Activated CD4-positive, alpha-beta T cell treated with anti-CD3 and anti-CD28 coated beads, Interleukin-2, amount 50 U/mL, for 48 hours (primary cell): ENCODE results near the gene UTP18.
"Not testable (repeated sequence)": the region's sequence is repeated elsewhere in the genome, so short reads cannot be mapped to it uniquely, and the experiment has no call there.

Experiments used
- DNase-seq, 2 experiments: peaks; one replicate each; pipeline ENCODE4 v3.0.0-alpha.2; 2020

UTP18 gene

GRCh38 chr17:51259564-51260236, 646 bp upstream of the UTP18 start, which contains the start of gene MBTD1:
MBTD1 (minus strand) TSS chr17:51260049; CDS start chr17:51225161, 34,888 bp downstream.
- peak; percentile 95 for DNase-seq

DNA sequence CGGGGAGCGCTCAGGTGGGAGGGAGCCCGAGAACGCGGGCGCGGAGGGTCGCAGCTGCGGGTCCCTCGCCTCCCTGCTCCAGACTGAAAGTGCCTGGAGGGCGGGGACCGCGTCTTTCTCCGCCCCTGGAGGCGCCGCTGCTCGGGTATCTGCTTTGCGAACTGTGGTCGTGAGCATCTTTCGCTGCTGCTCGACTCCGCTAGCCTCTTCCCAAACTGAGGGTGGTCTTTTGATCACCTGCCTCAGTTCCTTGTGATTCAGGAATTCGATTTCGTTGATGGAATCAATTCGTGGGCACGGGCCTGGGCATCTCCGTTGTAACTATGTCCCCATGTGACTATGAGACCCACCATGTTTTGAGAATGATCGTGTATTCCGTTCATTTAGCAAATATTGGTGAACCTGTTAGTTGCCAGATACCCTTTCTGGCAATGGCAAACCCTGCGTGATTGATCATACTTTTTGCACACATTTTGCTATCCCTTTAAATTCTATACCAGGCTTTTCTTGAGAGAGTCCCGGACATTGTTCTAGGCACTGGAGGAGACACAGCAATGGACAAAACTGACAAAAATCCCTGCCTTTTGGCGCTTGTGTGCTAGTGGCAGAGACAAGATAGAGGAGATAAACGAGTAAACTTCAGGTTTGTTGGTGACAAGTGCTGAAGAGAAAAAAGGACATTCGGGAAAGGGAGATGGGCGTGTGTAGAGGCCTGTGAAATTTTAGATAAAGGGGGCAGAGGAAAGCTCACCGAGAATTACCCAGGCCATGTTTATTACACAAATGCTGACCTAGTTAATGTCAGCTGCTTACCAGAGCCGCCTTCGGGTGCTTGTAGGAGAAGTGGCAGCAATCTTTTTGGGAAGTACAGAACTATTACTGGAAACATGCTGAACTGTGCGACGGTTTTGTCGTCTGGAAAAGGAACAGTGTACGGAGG, 948 bp downstream of the UTP18 start:
- no peak for DNase-seq

- no peak for DNase-seq
Observed at GRCh38 chr17:51263006-51263405, 2.7 kb downstream of the UTP18 start.

GRCh38 chr17:51264466-51264865, 4.1 kb downstream of the UTP18 start:
- DNase-seq, result not testable (repeated sequence)

GRCh38 chr17:51269991-51270390, 9.6 kb downstream of the UTP18 start:
- DNase-seq, result no peak

GRCh38 chr17:51270636-51271035, 10.3 kb downstream of the UTP18 start:
- no peak for DNase-seq

DNA sequence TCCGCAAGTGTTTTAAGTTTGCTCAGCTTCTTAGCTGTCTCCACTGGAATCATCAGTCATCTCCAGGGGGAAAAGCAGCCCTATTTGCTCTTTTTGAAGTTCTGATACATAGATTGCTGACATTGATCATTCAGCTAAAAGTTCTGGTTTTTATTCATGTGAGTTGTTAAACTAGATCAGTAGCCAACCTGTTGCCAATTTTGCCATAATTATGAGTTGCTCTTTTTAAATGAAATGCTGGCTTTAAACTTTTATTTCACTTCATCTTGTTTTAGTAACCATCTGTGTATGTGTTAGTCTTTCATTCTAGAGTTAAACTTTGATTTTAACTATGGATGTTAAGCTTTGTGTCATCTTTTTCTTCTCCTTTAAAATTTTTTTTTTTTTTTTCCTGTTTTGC, 12.5 kb downstream of the UTP18 start:
- DNase-seq, result no peak

- DNase-seq, result no peak
Observed at GRCh38 chr17:51275381-51275780, 15.0 kb downstream of the UTP18 start.

GRCh38 chr17:51279183-51279582, 18.8 kb downstream of the UTP18 start:
- no peak for DNase-seq

- DNase-seq, result no peak
Observed at GRCh38 chr17:51287412-51287811, 27.1 kb downstream of the UTP18 start.

GRCh38 chr17:51289696-51290111, 29.4 kb downstream of the UTP18 start:
- no peak for DNase-seq

DNA sequence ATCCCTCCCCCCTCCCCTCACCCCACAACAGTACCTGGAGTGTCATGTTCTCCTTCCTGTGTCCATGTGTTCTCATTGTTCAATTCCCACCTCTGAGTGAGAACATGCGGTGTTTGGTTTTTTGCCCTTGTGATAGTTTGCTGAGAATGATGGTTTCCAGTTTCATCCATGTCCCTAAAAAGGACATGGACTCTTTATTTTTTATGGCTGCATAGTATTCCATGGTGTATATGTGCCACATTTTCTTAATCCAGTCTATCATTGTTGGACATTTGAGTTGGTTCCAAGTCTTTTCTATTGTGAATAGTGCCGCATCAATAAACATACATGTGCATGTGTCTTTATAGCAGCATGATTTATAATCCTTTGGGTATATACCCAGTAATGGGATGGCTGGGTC, 34.0 kb downstream of the UTP18 start:
- not testable (repeated sequence) for DNase-seq

- no peak for DNase-seq
Observed at GRCh38 chr17:51298508-51299371, 38.4 kb downstream of the UTP18 start.

GRCh38 chr17:51299859-51300258, 39.5 kb downstream of the UTP18 start:
- no peak for DNase-seq

GRCh38 chr17:51305182-51305581, 44.8 kb downstream of the UTP18 start:
- no peak for DNase-seq

GRCh38 chr17:51312003-51312402, 51.7 kb downstream of the UTP18 start:
- not testable (repeated sequence) for DNase-seq

DNA sequence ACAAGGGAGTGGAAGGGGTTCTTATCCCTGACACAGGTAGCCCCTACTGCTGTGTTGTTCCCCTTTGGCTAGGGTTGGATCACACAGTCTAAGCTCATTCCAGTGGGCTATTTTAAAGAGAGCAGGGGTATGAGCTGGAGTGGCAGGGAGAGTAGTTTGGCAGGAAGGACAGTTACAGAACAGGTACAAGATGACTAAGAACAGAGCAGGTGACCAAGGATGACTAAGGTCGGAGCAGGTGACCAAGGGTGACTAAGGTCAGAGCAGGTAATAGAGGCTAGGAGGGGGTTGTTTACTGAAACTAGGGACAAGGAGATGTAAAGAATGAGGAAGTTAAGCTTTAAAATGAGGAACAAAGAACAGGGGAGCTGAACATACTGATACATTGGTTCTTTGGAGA, 58.8 kb downstream of the UTP18 start:
- DNase-seq, result no peak

- DNase-seq, result no peak
Observed at GRCh38 chr17:51322390-51323029, 62.2 kb downstream of the UTP18 start.

GRCh38 chr17:51325471-51325870, 65.1 kb downstream of the UTP18 start:
- no peak for DNase-seq

- not testable (repeated sequence) for DNase-seq
Observed at GRCh38 chr17:51330861-51331503, 70.6 kb downstream of the UTP18 start.

DNA sequence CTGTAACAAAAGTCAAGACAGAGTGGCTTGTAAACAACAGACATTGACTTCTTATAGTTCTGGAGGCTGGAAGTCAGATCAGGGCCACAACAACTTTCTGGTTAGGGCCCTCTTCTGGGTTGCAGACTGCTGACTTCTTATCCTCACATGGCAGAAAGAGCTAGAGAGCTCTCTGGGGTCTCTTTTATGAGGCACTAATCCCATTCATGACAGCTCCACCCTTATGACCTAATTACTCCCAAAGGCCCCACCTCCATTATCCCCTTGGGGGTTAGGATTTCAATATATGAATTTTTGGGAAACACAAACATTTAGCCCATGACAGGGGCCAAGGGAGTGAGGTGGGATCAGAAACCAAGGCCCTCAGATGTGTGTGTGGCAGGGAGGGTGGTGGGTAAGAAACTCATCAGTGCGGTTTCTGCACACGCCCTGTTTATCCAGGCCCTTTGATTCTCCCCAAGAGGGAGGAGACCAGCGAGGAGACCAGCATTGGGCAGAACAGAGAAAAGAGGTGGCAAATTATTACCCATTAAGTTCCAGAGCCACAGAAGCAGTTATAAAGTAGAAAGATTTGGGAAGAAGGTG, 74.8 kb downstream of the UTP18 start:
- DNase-seq, result no peak
